GM12878 (cell line): Measurements from ENCODE around the gene PDHA2. TPM values are rescaled to one million over a fixed set of nuclear protein-coding genes. Genes with fewer than 3 reads are reported as not detected.

ENCODE experiments used
- ATAC-seq: fragments of 200-7000 bp; cut with Tn5 transposase; 3 replicates; pipeline ENCODE4 v1.9.1; 2020; ENCODE audit warnings: mild to moderate bottlenecking, moderate library complexity
- BruUV-seq: library from RNA; stranded (reverse); fragments of 400-500 nt; replicated peaks from 2 replicates; lab custom pipeline; 2021; lab: Mats Ljungman, UMichigan
- CTCF ChIA-PET: fragments of 300-600 bp; sonication (Branson Sonifier 250); formaldehyde crosslinking; extraction: SDS; loops from one replicate; lab custom pipeline; 2021; ENCODE audit warnings: inconsistent platforms; lab: Yijun Ruan, JAX
- POLR2A ChIA-PET: fragments of 350-600 bp; formaldehyde crosslinking; extraction: SDS; loops from one replicate; lab custom pipeline; 2021; ENCODE audit warnings: inconsistent platforms; lab: Charles Lee
- RAD21 ChIA-PET: fragments of 300-600 bp; sonication (Branson Sonifier 250); formaldehyde crosslinking; loops from one replicate; lab custom pipeline; 2023; ENCODE audit warnings: antibody characterized with exemption; ENCODE audit not compliant: unreplicated experiment; lab: Charles Lee
- SMC1A ChIA-PET: fragments of 300-600 bp; sonication (Branson Sonifier 250); formaldehyde crosslinking; loops from one replicate; lab custom pipeline; 2023; ENCODE audit not compliant: unreplicated experiment, uncharacterized antibody; lab: Charles Lee
- DNase-seq: peaks from one replicate; pipeline ENCODE4 v3.0.0-alpha.2; 2011; ENCODE audit warnings: low read depth, low spot score
- FAIRE-seq: peaks from 3 replicates; lab custom pipeline; 2011; peaks lifted over from hg19 to GRCh38; lab: Jason Lieb, UNC
- H2AFZ ChIP-seq: 2 replicates; pipeline ENCODE4 v1.6.0; 2011; ENCODE audit warnings: low read depth, low read length, control low read depth; ENCODE audit not compliant: control insufficient read depth
- H3K27ac ChIP-seq: 2 replicates; pipeline ENCODE4 v1.5.1; 2011; ENCODE audit warnings: control low read depth; ENCODE audit not compliant: control insufficient read depth, insufficient read depth
- H3K27me3 ChIP-seq, 2 experiments: replicated peaks in 1 of 2; 2 replicates each; pipeline versions ENCODE4 v1.6.0 to v1.6.1; 2011; ENCODE audit warnings: low read length in 1 of 2; ENCODE audit not compliant: control insufficient read depth in 2 of 2, insufficient read depth in 2 of 2
- H3K36me3 ChIP-seq, 2 experiments: 2 replicates each; pipeline ENCODE4 v1.5.1; 2011; ENCODE audit warnings: low read length in 1 of 2; ENCODE audit not compliant: control insufficient read depth in 2 of 2, insufficient read depth in 2 of 2
- H3K4me1 ChIP-seq: 2 replicates; pipeline ENCODE4 v1.6.1; 2011; ENCODE audit warnings: mild to moderate bottlenecking, low read length, moderate library complexity, mixed read lengths; ENCODE audit not compliant: control insufficient read depth, insufficient read depth
- H3K4me2 ChIP-seq: 2 replicates; pipeline ENCODE4 v1.6.0; 2011; ENCODE audit warnings: control low read depth; ENCODE audit not compliant: control insufficient read depth, insufficient read depth
- H3K4me3 ChIP-seq: fragments of 200-600 bp; sonication (generic); 2 replicates; pipeline ENCODE4 v1.5.1; 2016
- H3K79me2 ChIP-seq: 2 replicates; pipeline ENCODE4 v1.6.0; 2011; ENCODE audit warnings: low read length; ENCODE audit not compliant: control insufficient read depth, insufficient read depth
- H3K9ac ChIP-seq: 2 replicates; pipeline ENCODE4 v1.8.0; 2011; ENCODE audit warnings: low read length, control low read depth, mixed read lengths; ENCODE audit not compliant: control insufficient read depth, insufficient read depth
- H3K9me3 ChIP-seq: replicated peaks from 3 replicates; pipeline ENCODE4 v1.5.1; 2011; ENCODE audit warnings: mild to moderate bottlenecking, low read length; ENCODE audit not compliant: control insufficient read depth, insufficient read depth
- H4K20me1 ChIP-seq: 2 replicates; pipeline ENCODE4 v1.6.0; 2011; ENCODE audit not compliant: control insufficient read depth, insufficient read depth
- CREM ChIP-seq: IDR thresholded peaks from 2 replicates; pipeline ENCODE4 v1.6.1; 2014; ENCODE audit warnings: antibody characterized with exemption, low read depth
- E4F1 ChIP-seq: fragments of 450-650 bp; IDR thresholded peaks from 2 replicates; pipeline ENCODE4 v1.6.1; 2018; ENCODE audit warnings: borderline replicate concordance, mild to moderate bottlenecking; ENCODE audit not compliant: partially characterized antibody
- EZH2 ChIP-seq: IDR thresholded peaks from 2 replicates; pipeline ENCODE4 v1.6.1; 2012; ENCODE audit warnings: low read depth, mild to moderate bottlenecking, control low read depth, inconsistent platforms, low read length, borderline replicate concordance; ENCODE audit not compliant: control insufficient read depth
- JUND ChIP-seq: IDR thresholded peaks from 2 replicates; pipeline ENCODE4 v1.6.1; 2012; ENCODE audit warnings: low read depth, mild to moderate bottlenecking, low read length, improper control_type of control experiment, moderate library complexity
- NBN ChIP-seq: fragments of 450-650 bp; IDR thresholded peaks from 2 replicates; pipeline ENCODE4 v1.6.1; 2016
- NR2C2 ChIP-seq: IDR thresholded peaks from 2 replicates; pipeline ENCODE4 v1.6.1; 2011; ENCODE audit warnings: borderline replicate concordance, low read depth; ENCODE audit not compliant: control insufficient read depth, insufficient read length
- PBX3 ChIP-seq: IDR thresholded peaks from 2 replicates; pipeline ENCODE4 v1.6.1; 2011; ENCODE audit warnings: mild to moderate bottlenecking, low read depth, low read length, moderate library complexity; ENCODE audit not compliant: insufficient replicate concordance
- RBBP5 ChIP-seq: fragments of 200-600 bp; sonication (generic); conservative IDR thresholded peaks from 2 replicates; pipeline ENCODE4 v1.6.1; 2016
- SKIL ChIP-seq: fragments of 450-650 bp; IDR thresholded peaks from 2 replicates; pipeline ENCODE4 v1.6.1; 2017; ENCODE audit warnings: mild to moderate bottlenecking, low read depth, inconsistent platforms; ENCODE audit not compliant: poor library complexity, severe bottlenecking
- SMARCA5 ChIP-seq: fragments of 450-650 bp; IDR thresholded peaks from 2 replicates; pipeline ENCODE4 v1.6.1; 2017; ENCODE audit warnings: mild to moderate bottlenecking
- SRF ChIP-seq, 2 experiments: IDR thresholded peaks; 2 replicates each; pipeline ENCODE4 v1.6.1; 2011; ENCODE audit warnings: low read depth in 2 of 2, low read length in 2 of 2, mild to moderate bottlenecking in 1 of 2, moderate library complexity in 1 of 2
- SUPT20H ChIP-seq: IDR thresholded peaks from 2 replicates; pipeline ENCODE4 v1.6.1; 2011; ENCODE audit warnings: low read depth, mild to moderate bottlenecking, low read length, moderate library complexity, borderline replicate concordance; ENCODE audit not compliant: control insufficient read depth
- ZNF687 ChIP-seq: fragments of 450-650 bp; IDR thresholded peaks from 2 replicates; pipeline ENCODE4 v1.6.1; 2017; ENCODE audit warnings: mild to moderate bottlenecking, moderate library complexity
- WGBS: methylation state at CpG from one replicate; pipeline ENCODE4 v1.1.6; 2016; ENCODE audit warnings: low lambda C conversion rate; ENCODE audit not compliant: insufficient replicate concordance, insufficient coverage; ENCODE audit errors: missing lambda C conversion rate; 5-methylcytosine and 5-hydroxymethylcytosine counted together
- in situ Hi-C: fragments of 300-500 bp; cut with MboI; formaldehyde crosslinking; loops from 9 replicates; pipeline ENCODE4 v1.14.3; 2018; ENCODE audit warnings: mixed read lengths
- intact Hi-C: fragments of 100-400 bp; cut with micrococcal nuclease; formaldehyde crosslinking; loops from one replicate; pipeline ENCODE4 v1.14.2; 2022; ENCODE audit not compliant: unreplicated experiment
- polyA plus RNA-seq, 11 experiments: library from polyadenylated mRNA; depleted of rRNA in 4 of 11; unstranded in 6 of 11; stranded (reverse) in 5 of 11; fragments of >200 nt; fragmentation: Nextera tagmentation in 4 of 11; fragmentation: Illumina TruSeq in 1 of 11; extraction: Ambion mirVana in 4 of 11; extraction: Trizol in 1 of 11; gene quantifications; 1 replicate in 1 of 11; 2 replicates in 10 of 11; pipeline versions ENCODE4 v1.2.1 to v1.2.3, GENCODE V29; 2011 to 2016; ENCODE audit warnings: inconsistent platforms in 2 of 11, missing spikeins in 2 of 11, low read depth in 1 of 11
- total RNA-seq, 4 experiments: library from RNA; depleted of rRNA in 3 of 4; stranded (reverse); fragments of >200 nt in 3 of 4; fragmentation: Illumina TruSeq in 1 of 4; extraction: Trizol in 1 of 4; gene quantifications; 2 replicates each; pipeline versions ENCODE4 v1.2.1 to v1.2.3, GENCODE V29; 2013 to 2021
- TF ChIP-seq, protein P1 (sequence below): IDR thresholded peaks from 2 replicates; pipeline ENCODE4 v1.6.1; 2012; ENCODE audit warnings: low read depth, low read length, improper control_type of control experiment

PDHA2 gene
- total and polyA plus RNA-seq, 10 of the 15 experiments (the other 5 are each of a cell fraction or from before 2014, with no cell fraction given): not detected

GRCh38 chr4:95798727-95799126, 41.2 kb upstream of the PDHA2 start:
- H2AFZ ChIP-seq: no peak overlapping the region
- BruUV-seq: no TSS peak
- H3K4me2 ChIP-seq: no peak overlapping the region
- H4K20me1 ChIP-seq: no peaks in the 10 kb centered on the region
- no peak for DNase-seq
- H3K79me2 ChIP-seq: no peaks in the 10 kb centered on the region
- no peaks in the 10 kb centered on the region for H3K27me3 ChIP-seq
- intact Hi-C loops: no loop called here
- ChIA-PET SMC1A (interaction anchor here (0.8 kb wide), 1 partner anchor 24 kb away, joined by 3 read pairs; no protein-coding TSS in a partner anchor), POLR2A (no interaction called here), RAD21 (no interaction called here), CTCF (no interaction called here)
- H3K27ac ChIP-seq: no peak overlapping the region
- H3K9me3 ChIP-seq: no peaks in the 10 kb centered on the region
- FAIRE-seq: no peak
- no peak overlapping the region for H3K9ac ChIP-seq
- no peak overlapping the region for H3K4me3 ChIP-seq
- H3K36me3 ChIP-seq: no peaks in the 10 kb centered on the region
- WGBS: 48% methylated on average over 3 of the region's 3 CpGs
- ATAC-seq: peak; percentile 46
- in situ Hi-C loops: no loop called here
- H3K4me1 ChIP-seq: no peaks in the 10 kb centered on the region
- no peak for TF ChIP-seq E4F1
- no peak for TF ChIP-seq CREM
- no peak for TF ChIP-seq JUND
- no peak for TF ChIP-seq RBBP5
- TF ChIP-seq, protein P1, sequence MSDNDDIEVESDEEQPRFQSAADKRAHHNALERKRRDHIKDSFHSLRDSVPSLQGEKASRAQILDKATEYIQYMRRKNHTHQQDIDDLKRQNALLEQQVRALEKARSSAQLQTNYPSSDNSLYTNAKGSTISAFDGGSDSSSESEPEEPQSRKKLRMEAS: no peak
- no peak for TF ChIP-seq NBN
- no peak for TF ChIP-seq EZH2
- TF ChIP-seq ZNF687: no peak
- no peak for TF ChIP-seq PBX3
- no peak for TF ChIP-seq SUPT20H
- no peak for TF ChIP-seq SMARCA5
- TF ChIP-seq SKIL: no peak
- TF ChIP-seq SRF (IDR thresholded peaks at IDR 0.05; ENCODE audit: low read depth in 2 of 2, low read length in 2 of 2): no peak
- TF ChIP-seq NR2C2: no peak
